GM13976 (cell line): Measurements from ENCODE around the gene ARHGDIG.
"Not testable (repeated sequence)": the region's sequence is repeated elsewhere in the genome, so short reads cannot be mapped to it uniquely, and the experiment has no call there.

ENCODE experiments used
- DNase-seq: peaks from one replicate; pipeline ENCODE4 v3.0.0; 2012; ENCODE audit warnings: low spot score
- CTCF ChIP-seq: IDR thresholded peaks from 2 replicates; pipeline ENCODE4 v1.5.1; 2012; ENCODE audit warnings: borderline replicate concordance, mild to moderate bottlenecking; ENCODE audit not compliant: insufficient read depth; ENCODE audit errors: extremely low read depth, missing control alignments, control extremely low read depth
- in situ Hi-C: fragments of 300-500 bp; cut with MboI; formaldehyde crosslinking; loops from one replicate; pipeline ENCODE4 v1.12.0; 2022; ENCODE audit warnings: low sequenced_read_pairs, mixed read lengths, inconsistent platforms; ENCODE audit not compliant: unreplicated experiment

The ARHGDIG gene

GRCh38 chr16:266258-267164 lies 13.9 kb upstream of the ARHGDIG start:
- in situ Hi-C loops: no loop called here
- no peak for TF ChIP-seq CTCF
- no peak for DNase-seq

GRCh38 chr16:267562-267961 lies 12.8 kb upstream of the ARHGDIG start:
- DNase-seq, in situ Hi-C loops: not testable (repeated sequence)

DNA sequence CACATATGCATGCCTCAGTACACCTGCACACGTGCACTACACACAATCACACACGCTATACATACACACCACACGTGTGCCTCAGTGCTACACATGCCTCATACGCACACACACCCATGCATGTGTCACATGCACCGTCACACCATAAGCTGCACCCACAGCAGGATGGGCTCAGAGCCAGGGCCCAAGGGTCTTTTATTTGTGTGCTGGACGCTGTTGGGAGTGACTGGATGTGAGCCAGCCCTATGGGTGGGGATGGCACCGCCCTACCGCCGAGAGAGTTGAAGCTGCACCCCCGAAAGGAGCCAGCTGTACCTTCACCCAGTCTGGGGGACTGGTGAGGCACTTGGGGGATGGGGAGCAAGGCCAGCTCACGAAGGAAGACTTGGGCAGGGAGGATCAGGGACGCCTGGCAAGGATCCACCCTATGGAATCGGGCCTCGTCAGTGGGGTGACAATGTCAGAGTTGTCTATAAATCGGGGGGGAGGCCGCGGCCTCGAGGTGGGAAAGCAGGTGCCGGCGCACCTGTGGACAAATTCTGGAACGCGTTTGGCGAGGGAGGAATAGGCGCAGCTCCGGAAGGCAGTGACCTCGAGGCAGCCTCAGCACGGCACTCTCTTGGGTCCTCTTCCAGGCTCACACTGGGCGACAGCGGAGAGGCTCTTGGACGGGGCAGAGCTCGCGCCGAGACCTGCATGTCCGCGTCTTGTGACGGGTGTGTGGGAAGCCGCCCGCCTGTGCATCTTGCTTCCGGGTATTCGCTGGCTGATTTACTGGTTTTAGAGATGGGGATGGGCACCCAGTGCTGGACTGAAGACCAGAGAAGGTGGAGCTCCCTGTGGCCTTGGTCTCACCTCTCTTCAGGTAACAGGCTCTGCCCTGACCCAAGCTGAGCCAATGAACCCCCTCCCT lies 12.0 kb upstream of the ARHGDIG start:
- in situ Hi-C loops: no loop called here
- DNase-seq: no peak
- TF ChIP-seq CTCF: no peak

DNA sequence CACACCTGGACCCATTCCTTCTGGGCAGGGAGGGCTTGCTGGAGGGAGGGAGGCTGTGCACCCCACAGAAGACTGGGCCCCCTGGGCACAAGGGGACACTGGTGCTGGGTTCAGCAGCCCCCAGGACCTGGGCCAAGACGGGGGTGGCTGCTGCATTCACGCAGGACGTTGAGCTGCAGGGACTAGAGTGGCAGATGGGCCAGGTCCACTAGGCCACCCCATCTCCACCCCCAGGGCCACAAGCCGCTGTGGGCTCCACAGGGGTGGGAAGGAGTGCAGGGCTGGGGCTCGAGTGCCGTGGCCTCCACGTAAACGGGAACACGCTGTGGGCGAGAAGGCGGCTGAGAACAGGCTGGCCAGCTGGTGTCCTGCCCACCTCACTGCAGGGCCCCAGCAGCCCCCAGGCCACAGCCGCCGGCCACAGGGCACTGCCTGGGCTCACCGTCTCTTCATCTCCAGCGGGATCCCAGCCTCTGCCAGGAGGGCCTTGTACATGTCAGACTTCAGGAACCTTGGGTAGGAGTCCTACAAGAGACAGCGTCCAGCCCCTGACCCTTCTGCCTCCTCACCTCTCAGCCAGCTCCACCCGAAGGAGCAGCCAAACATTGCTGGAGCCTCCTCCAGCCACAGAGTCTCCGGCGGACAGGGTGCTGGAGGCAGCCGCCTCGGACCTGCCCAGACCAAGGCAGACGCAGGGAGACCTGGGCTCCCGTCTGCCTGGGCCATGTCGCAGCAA lies 11.2 kb upstream of the ARHGDIG start:
- TF ChIP-seq CTCF: no peak
- in situ Hi-C loops: no loop called here
- DNase-seq: no peak

DNA sequence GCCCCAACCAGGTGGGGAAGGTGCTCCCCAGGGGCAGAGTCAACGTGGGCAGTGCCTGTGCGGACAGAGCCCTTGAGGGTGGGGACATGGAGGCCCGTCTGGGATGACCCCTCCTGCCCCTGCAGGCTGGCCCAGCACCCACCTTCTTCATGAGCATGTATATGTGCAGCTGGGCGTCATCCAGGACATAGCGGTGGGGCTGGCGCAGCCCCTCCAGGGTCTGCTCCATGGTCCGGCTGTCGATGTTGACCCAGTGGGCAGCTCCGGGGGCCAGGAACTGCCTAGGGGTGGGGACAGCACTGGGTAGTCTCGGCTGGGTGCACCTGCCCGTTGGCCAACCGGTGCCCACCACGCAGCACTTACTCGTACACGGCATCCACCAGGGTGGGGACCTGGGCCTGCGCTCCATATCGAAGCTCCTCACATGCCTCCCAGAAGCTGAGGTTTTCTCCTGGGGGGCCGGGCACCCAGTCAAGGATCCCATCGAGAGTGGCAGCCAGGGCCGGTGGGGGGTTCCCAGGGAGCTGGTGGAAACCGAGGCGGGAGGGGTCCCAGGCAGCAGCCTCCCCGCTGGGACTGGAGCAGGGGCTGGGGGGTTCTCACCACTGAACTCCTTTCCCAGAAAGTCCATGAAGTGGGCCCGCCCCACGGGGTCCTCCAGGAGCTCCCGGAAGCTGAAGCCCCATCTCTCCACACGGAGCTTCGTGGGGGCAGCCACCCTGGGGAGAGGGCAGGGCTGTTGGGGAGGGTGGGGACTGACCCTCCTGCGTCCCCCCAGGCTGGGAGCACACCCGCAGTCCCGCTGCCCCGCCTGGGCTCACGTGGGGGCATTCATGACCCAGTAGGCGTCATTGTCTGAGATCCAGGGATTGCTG lies 9.8 kb upstream of the ARHGDIG start:
- in situ Hi-C loops: no loop called here
- no peak for TF ChIP-seq CTCF
- DNase-seq: no peak

GRCh38 chr16:272633-273546 lies 7.5 kb upstream of the ARHGDIG start:
- in situ Hi-C loops: no loop called here
- no peak for TF ChIP-seq CTCF
- no peak for DNase-seq
